ENCODE measurements around the gene CPE.

Gene CPE

DNA sequence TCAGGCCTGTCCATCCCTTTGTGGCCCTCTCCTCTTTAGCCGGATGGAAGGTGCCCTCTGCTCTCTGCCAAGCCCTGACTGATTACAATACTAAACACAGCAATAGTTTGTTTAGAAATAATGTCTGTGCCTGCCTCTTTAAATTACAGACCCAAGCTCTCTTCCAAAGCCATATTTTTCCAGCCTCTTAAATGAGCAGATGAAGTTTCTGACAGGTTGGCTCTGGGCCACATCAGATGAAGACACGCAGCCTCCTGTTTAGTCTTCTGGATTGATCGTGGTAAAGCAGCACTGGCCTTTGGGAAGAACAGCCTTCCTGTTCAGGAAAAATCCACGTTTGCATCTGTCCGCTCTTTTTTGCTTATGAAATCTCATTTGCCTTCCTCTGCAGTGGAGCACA is 133.6 kb downstream of the CPE start:
- DNase-seq (ENCODE audit: low spot score) = no peak

DNA sequence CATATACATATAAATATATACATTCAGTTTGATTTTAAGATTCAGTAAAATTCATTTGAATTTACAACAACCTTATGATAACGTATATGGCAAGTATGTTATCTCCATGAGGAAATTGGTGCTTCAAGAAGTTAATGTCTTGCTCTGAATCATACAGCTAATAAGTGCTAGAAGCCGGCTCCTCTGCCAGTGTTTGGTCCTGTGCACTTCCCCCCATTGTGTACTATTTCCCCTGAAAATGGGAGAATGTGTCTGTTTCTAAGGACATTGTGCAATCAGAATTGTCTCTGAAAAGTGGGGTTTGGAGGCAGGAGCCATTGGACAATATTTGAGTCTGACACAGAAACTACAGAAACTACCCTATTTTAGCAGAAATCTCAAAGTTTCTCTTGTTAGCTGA is 135.9 kb downstream of the CPE start:
- no peak for DNase-seq (ENCODE audit: low spot score)

- DNase-seq (ENCODE audit: low spot score) = no peak
These were observed 136.4 kb downstream of the CPE start for GRCh38 chr4:165515201-165515600.

DNA sequence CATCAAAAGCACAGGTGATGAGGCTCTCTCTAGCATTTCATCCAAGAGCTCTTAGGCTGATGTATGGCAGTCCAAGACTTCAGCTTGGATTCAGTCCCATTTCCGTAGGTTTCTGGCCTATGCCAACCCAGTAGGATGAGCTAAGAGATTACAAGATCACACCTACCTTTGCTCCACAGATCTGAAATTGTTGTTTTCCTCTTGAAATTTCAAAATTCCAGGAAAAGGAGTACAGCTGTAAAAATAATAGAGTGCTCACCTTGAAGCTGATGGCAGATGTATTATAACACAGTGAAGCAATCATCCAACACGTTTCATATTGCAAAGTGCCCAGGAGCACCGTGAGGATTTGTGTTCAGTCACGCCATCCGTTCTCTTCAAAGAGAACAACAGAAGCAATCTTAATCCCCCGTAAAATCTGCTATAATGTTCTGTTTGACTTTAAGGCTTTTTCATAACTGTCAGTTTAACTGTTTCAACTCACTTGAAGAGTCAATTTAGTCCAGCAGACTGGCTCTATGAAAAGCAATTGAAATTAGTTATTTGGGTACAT is 137.5 kb downstream of the CPE start:
- DNase-seq (ENCODE audit: low spot score) = no peak

DNA sequence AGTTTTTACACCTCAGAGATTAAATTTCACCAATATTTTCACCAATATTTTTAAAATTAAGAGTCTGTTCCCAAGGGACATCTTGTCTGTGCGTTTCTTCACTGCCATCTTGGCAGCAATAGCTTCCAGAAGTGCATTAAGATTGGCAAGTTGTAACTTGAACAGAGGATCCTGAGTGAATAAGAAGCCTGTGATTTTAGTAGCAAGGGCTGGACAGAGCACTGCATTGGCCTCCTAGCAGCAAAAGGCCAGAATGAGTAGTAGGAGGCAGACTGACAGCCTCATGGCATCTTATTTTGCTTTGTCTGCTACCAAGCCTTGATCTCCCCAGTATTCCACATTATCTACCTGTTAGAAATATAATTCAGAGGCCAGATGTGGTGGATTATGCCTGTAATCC is 138.4 kb downstream of the CPE start:
- no peak for DNase-seq (ENCODE audit: low spot score)

DNA sequence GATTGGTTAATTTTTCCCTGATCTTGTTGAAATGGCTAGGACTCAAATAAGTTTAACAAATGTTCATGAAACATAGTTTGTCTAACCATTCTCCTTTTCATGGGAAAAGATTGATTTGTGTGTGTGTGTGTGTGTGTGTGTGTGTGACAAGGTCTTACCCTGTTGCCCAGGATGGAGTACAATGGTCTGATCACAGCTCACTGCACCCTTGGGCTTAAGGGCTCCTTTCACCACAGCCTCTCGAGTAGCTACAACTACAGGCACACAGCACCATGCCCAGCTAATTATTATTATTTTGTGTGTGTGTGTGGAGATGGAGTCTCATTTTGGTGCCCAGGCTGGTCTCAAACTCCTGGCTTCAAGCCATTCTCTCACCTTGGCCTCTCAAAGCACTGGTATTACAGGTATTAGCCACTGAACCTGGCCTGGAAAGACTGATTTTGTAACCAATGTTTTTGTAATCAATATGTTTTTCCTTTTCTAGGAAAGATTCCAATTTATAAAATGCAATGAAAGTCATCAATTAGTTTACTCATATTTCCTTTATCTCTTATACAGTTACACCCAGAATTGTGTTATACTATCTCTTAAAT is 139.3 kb downstream of the CPE start:
- DNase-seq (ENCODE audit: low spot score) = no peak

DNA sequence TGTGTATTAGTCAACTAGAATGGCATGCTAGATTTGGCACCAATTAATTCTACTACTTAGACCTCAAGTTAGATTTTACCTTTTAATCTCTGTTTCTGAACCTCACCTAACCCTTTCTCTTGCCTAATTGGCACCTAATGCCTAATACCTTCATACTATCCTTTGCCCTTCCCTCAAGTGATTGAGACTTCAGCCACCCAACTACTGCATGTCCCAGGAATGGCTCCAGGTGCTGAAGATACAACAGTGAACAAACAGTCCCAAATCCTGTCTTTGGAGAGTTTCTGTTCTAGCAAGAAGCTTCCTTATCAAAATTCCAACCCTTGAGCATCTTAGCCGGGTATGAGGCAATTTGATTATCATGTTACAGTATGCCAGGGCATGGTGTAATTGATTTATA is 139.9 kb downstream of the CPE start:
- no peak for DNase-seq (ENCODE audit: low spot score)

DNA sequence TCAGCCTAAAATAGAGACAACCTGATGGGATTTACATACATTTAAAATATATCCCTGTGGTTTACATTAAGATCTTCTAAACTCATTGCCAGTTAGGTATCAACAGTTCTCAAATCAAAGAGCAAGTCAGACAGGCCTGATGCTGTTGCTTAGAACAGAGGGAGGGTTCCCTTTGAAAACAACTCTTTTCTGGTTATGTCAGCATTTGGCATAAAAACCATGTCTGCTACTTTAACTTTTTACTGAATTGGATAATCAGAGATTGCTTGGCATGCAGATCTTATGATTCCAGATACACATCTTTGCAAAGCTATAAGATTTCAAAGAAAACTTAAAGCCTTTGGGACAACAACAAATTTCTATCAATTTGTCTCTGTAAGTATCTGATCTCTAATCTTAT is 140.8 kb downstream of the CPE start:
- no peak for DNase-seq (ENCODE audit: low spot score)

DNA sequence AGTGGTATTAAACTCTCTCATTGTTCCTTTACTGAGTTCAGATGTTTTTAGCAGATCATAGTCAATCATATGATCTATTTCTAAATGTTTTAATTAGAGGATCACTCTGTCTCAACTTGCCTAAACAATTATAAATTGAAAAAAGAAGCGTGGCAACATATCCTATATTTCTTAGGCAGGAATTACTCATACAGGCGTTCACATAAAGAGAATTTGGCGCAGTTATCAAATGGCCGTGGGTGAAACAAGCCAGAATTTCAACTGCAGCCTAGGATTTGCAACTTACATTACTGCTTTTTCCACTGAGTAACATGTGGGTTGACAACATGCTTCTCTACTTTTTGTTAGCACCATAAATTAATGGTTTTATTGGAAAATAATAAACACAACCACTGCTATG is 141.3 kb downstream of the CPE start:
- no peak for DNase-seq (ENCODE audit: low spot score)

DNA sequence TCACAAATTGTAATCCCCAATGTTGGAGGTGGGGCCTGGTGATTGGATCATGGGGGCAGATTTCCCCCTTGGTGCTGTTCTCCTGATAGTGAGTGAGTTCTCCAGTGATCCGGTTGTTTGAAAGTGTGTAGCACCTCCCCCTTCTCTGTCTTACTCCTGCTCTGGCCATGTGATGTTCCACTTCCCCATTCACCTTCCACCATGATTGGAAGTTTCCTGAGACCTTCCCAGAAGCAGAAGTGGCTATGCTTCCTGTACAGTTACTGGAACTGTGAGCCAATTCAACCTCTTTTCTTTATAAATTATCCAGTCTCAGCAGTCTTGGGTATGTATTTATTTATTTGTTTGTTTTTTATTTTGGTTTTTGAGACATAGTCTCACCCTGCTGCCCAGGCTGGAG is 143.2 kb downstream of the CPE start:
- DNase-seq (ENCODE audit: low spot score) = no peak

DNA sequence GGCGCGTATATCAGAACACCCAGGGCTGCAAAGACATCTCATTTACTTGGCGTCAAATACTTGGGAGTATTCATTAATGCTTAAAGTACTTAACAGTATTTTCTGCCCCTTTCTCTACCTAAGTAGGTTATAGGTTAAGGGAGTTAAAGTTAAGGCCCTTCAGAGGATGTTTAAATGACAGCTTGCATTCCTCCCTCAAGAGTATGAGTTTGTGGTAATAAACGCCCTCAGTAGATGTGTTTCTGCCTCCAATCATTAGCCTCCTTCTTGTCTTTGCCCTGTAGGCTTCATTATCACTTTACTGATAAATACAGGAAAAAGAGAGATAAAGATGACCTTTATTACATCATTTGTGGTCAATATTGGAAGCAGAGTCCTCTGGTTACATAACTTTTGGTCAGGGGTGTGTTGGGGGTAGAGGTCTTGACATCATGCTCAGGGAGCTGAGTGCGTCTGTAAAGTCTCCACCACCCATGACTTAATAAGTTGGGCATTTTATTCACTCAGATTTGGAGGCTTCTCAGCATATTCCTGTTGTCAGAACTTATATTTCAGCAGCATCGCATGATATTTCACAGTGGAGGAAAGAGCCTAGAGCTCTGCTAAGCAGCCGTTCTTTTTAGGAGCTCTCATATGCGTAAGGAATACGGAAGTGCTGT is 145.9 kb downstream of the CPE start:
- no peak for DNase-seq (ENCODE audit: low spot score)

DNA sequence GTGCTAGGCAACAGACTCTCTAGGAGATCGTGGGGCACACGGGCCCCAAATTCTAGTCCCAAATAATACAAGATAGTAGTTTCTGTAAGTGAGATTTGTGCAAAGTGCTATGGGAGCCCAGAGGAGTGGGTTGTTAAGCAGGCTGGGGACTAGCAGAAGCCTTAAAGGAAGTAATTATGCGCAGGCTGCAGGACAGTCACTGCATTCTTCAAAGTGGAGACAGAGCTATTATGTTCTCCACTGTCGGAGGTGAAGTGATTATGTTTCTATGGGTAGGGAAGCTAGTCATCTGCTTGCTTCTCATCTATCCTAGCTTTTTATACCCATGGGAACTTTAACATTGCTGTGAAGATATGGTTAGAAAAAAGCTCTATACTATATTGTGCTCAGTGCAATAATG is 154.2 kb downstream of the CPE start:
- no peak for DNase-seq (ENCODE audit: low spot score)

DNA sequence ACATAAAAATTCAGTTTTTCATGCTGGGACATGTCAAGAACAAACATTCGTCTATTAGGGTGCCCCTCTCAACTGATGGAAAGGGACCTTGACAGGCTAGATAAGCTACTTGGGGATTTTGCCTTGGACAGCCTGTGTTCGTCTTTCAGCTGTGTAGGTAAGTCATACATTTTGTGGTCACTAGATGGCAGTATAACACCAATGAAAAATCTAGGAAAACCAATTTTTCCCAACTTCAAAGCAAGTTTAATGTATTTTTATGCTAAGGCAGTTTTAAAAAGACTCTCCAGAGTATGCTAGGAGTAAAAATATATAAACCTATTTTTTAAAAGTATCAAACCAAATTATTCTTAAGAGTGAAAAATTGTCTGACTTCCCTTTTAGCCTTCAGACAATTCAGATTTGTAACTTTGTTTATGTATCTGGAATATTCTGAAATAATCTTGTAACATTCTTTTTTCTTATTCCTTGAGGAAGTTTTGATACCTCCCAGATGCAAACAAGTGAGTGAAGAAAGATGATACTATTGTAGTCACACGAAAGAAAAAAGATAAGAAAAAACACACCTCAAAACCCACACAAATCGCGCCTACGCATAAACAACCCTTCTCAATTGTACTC is 158.3 kb downstream of the CPE start:
- peak; percentile 52 for DNase-seq (ENCODE audit: low spot score)

DNA sequence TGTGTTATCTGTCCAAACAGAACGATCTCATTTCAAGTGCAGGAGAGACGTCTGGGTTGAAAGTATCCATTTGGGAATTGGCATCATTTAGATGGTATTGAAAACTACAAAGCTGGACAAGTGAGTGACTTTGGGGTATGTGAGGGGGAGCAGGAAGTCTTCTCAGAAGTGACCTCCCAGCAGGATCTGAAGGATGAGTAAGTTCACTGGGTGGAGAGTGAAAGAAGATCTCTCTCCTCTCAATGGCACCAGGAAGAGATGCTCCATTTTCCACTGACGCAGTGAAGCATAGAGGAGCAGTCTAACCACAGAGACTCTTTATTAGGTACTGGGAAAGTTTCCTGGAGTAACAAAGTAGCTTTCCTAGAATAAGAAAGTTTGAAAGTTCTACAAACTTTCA is 161.0 kb downstream of the CPE start:
- DNase-seq (ENCODE audit: low spot score) = no peak

- DNase-seq (ENCODE audit: low spot score) = no peak
These were observed 161.5 kb downstream of the CPE start for GRCh38 chr4:165540206-165540830.

- no peak for DNase-seq (ENCODE audit: low spot score)
These were observed 163.1 kb downstream of the CPE start for GRCh38 chr4:165541851-165542459.

DNA sequence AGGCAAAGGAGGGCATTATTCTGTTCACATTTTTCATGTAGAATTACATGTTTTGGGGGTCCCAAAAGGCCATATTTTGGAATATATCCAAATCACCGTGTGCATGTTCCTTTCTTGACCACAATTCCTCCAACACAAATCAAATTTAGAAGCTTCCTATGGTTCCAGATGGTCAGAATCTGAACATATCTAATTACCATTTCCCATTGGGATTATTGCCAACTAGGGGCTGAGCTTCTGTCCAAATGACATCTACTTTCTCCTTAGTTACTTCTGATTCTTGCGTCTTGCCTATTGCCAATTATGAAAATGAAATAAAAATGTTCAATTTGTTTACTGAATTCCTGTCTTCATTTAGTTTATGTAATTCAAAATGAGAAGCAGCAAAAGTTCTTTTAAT is 163.7 kb downstream of the CPE start:
- no peak for DNase-seq (ENCODE audit: low spot score)

All from D341Med (cell line).